ENCODE data around the gene PREX1. TPM values are rescaled to one million over a fixed set of nuclear protein-coding genes. Genes with fewer than 3 reads are reported as not detected.

Gene PREX1
- total RNA-seq, 2 experiments from 2014 or later = 20.7 to 25.3 TPM

- H3K4me2 ChIP-seq (ENCODE audit: low read length) = peak overlapping the region; percentile 32; the same call in 1 of the 2 replicates
- intact Hi-C loops (cut with micrococcal nuclease; ENCODE audit: unreplicated experiment) = no loop called here
- BruUV-seq (replicated peaks) = no TSS peak
- H3K36me3 ChIP-seq (ENCODE audit: insufficient read depth, low read length) = no peaks in the 10 kb centered on the region
- H3K27ac ChIP-seq (ENCODE audit: low read depth, low read length, poor library complexity, severe bottlenecking) = no peak overlapping the region
- H3K4me1 ChIP-seq (ENCODE audit: insufficient read depth, low read length, poor library complexity, severe bottlenecking) = peaks cover 57% of the 10 kb centered on the region
- POLR2A ChIA-PET = no interaction called here
- no peaks in the 10 kb centered on the region for H3K9me2 ChIP-seq (ENCODE audit: insufficient read depth, low read length)
- H3K4me3 ChIP-seq (ENCODE audit: low read depth, low read length, poor library complexity, severe bottlenecking) = no peak overlapping the region
- no peak for DNase-seq (ENCODE audit: low spot score)
- H4K20me1 ChIP-seq (ENCODE audit: insufficient read depth, low read length) = no peaks in the 10 kb centered on the region
- H3K79me2 ChIP-seq (ENCODE audit: insufficient read depth, low read depth, low read length) = no peaks in the 10 kb centered on the region; the same call in 1 of the 2 replicates
- TF ChIP-seq EZH2phosphoT487 (IDR thresholded peaks at IDR 0.05; ENCODE audit: borderline replicate concordance, low read depth, low read length) (no peak), CTCF (conservative IDR thresholded peaks at IDR 0.05; ENCODE audit: low read length) (no peak)
- H2AFZ ChIP-seq (ENCODE audit: low read length) = no peak overlapping the region
- H3K9me3 ChIP-seq (ENCODE audit: low read length) = no peaks in the 10 kb centered on the region
- CTCF ChIA-PET (ENCODE audit: unreplicated experiment) = no interaction called here
Measured at GRCh38 chr20:48790473-48791003, 37.3 kb downstream of the PREX1 start.

GRCh38 chr20:48789781-48790472 is 37.9 kb downstream of the PREX1 start:
- ChIA-PET POLR2A (interaction anchor here (0.9 kb wide), 1 partner anchor 14 kb away, joined by 3 read pairs; no protein-coding TSS in a partner anchor), CTCF (ENCODE audit: unreplicated experiment) (no interaction called here)
- intact Hi-C loops (cut with micrococcal nuclease; ENCODE audit: unreplicated experiment) = no loop called here
- Histone ChIP-seq H3K9me3 (ENCODE audit: low read length) (no peaks in the 10 kb centered on the region), H3K4me2 (ENCODE audit: low read length) (peak overlapping the region; percentile 32; the same call in 1 of the 2 replicates), H3K79me2 (ENCODE audit: insufficient read depth, low read depth, low read length) (no peaks in the 10 kb centered on the region; the same call in 1 of the 2 replicates), H3K27ac (ENCODE audit: low read depth, low read length, poor library complexity, severe bottlenecking) (no peak overlapping the region), H3K9me2 (ENCODE audit: insufficient read depth, low read length) (no peaks in the 10 kb centered on the region), H3K36me3 (ENCODE audit: insufficient read depth, low read length) (no peaks in the 10 kb centered on the region), H3K4me3 (ENCODE audit: low read depth, low read length, poor library complexity, severe bottlenecking) (no peak overlapping the region), H4K20me1 (ENCODE audit: insufficient read depth, low read length) (no peaks in the 10 kb centered on the region), H2AFZ (ENCODE audit: low read length) (no peak overlapping the region), H3K4me1 (ENCODE audit: insufficient read depth, low read length, poor library complexity, severe bottlenecking) (peaks cover 51% of the 10 kb centered on the region)
- DNase-seq (ENCODE audit: low spot score) = no peak
- TF ChIP-seq EZH2phosphoT487 (IDR thresholded peaks at IDR 0.05; ENCODE audit: borderline replicate concordance, low read depth, low read length) (no peak), CTCF (conservative IDR thresholded peaks at IDR 0.05; ENCODE audit: low read length) (no peak)
- no TSS peak for BruUV-seq (replicated peaks)

GRCh38 chr20:48789185-48789668 is 38.6 kb downstream of the PREX1 start:
- Histone ChIP-seq H3K4me3 (ENCODE audit: low read depth, low read length, poor library complexity, severe bottlenecking) (no peak overlapping the region), H3K9me2 (ENCODE audit: insufficient read depth, low read length) (no peaks in the 10 kb centered on the region), H3K36me3 (ENCODE audit: insufficient read depth, low read length) (no peaks in the 10 kb centered on the region), H3K79me2 (ENCODE audit: insufficient read depth, low read depth, low read length) (no peaks in the 10 kb centered on the region; the same call in 1 of the 2 replicates), H3K4me2 (ENCODE audit: low read length) (peak overlapping the region; percentile 45), H3K9me3 (ENCODE audit: low read length) (no peaks in the 10 kb centered on the region), H2AFZ (ENCODE audit: low read length) (no peak overlapping the region), H3K4me1 (ENCODE audit: insufficient read depth, low read length, poor library complexity, severe bottlenecking) (peaks cover 55% of the 10 kb centered on the region), H3K27ac (ENCODE audit: low read depth, low read length, poor library complexity, severe bottlenecking) (peak overlapping the region; percentile 81), H4K20me1 (ENCODE audit: insufficient read depth, low read length) (no peaks in the 10 kb centered on the region)
- no TSS peak for BruUV-seq (replicated peaks)
- TF ChIP-seq EZH2phosphoT487 (IDR thresholded peaks at IDR 0.05; ENCODE audit: borderline replicate concordance, low read depth, low read length) (no peak), CTCF (conservative IDR thresholded peaks at IDR 0.05; ENCODE audit: low read length) (no peak)
- CTCF ChIA-PET (ENCODE audit: unreplicated experiment) = no interaction called here
- intact Hi-C loops (cut with micrococcal nuclease; ENCODE audit: unreplicated experiment) = no loop called here
- no peak for DNase-seq (ENCODE audit: low spot score)
- POLR2A ChIA-PET = interaction anchor here (0.7 to 1.8 kb wide), 7 partner anchors 11 to 50 kb away, joined by 3 to 11 read pairs (median 4); no protein-coding TSS in a partner anchor

Data from OCI-LY7 (cell line).